ENCODE results near the gene RPS6KC1.
"Not testable (repeated sequence)": the region's sequence is repeated elsewhere in the genome, so short reads cannot be mapped to it uniquely, and the experiment has no call there.

GRCh38 chr1:213219076-213219475 lies 168.0 kb downstream of the RPS6KC1 start:
- TF ChIP-seq CTCF (conservative IDR thresholded peaks at IDR 0.05); EZH2 (IDR thresholded peaks at IDR 0.05; ENCODE audit: low read depth): not testable (repeated sequence)

Measured in PC-9 (cell line).